DND-41 (cell line): Measurements from ENCODE around the gene LCN12.

ENCODE experiments used
- ATAC-seq: fragments of 200-7000 bp; cut with Tn5 transposase; 3 replicates; pipeline ENCODE4 v1.9.1; 2021; ENCODE audit warnings: low read depth; ENCODE audit not compliant: insufficient read depth
- DNase-seq: peaks from one replicate; pipeline ENCODE4 v3.0.0-alpha.2; 2020
- H2AFZ ChIP-seq: 2 replicates; pipeline ENCODE4 v1.6.0; 2012; ENCODE audit warnings: low read depth, low read length
- H3K27ac ChIP-seq: 2 replicates; pipeline ENCODE4 v1.5.1; 2012; ENCODE audit warnings: low read length, inconsistent platforms
- H3K27me3 ChIP-seq: fragments of 200-600 bp; sonication (generic); 2 replicates; pipeline ENCODE4 v1.6.0; 2012; ENCODE audit warnings: low read length, mild to moderate bottlenecking, inconsistent platforms; ENCODE audit not compliant: insufficient read depth, poor library complexity
- H3K36me3 ChIP-seq: 2 replicates; pipeline ENCODE4 v1.5.1; 2012; ENCODE audit warnings: low read length, inconsistent platforms; ENCODE audit not compliant: insufficient read depth
- H3K4me1 ChIP-seq: 2 replicates; pipeline ENCODE4 v1.5.1; 2012; ENCODE audit warnings: mild to moderate bottlenecking, low read length; ENCODE audit not compliant: insufficient read depth
- H3K4me2 ChIP-seq: 2 replicates; pipeline ENCODE4 v1.6.0; 2012; ENCODE audit warnings: mild to moderate bottlenecking, moderate library complexity, low read length, inconsistent platforms; ENCODE audit not compliant: insufficient read depth
- H3K4me3 ChIP-seq, 2 experiments: fragments of 200-600 bp in 1 of 2; shearing (Covaris generic) in 1 of 2; 2 replicates each; pipeline ENCODE4 v1.5.1; 2012 to 2016; ENCODE audit warnings: inconsistent platforms in 2 of 2, low read length in 2 of 2, mild to moderate bottlenecking in 2 of 2, low read depth in 1 of 2, moderate library complexity in 1 of 2
- H3K79me2 ChIP-seq: 2 replicates; pipeline ENCODE4 v1.6.0; 2012; ENCODE audit warnings: low read length, inconsistent platforms; ENCODE audit not compliant: insufficient read depth
- H3K9ac ChIP-seq: 2 replicates; pipeline ENCODE4 v1.6.0; 2012; ENCODE audit warnings: low read depth, mild to moderate bottlenecking, inconsistent platforms, low read length, moderate library complexity
- H3K9me3 ChIP-seq: 2 replicates; pipeline ENCODE4 v1.5.1; 2012; ENCODE audit warnings: low read length, moderate library complexity, mild to moderate bottlenecking, inconsistent platforms; ENCODE audit not compliant: insufficient read depth, severe bottlenecking
- H4K20me1 ChIP-seq: 2 replicates; pipeline ENCODE4 v1.6.0; 2012; ENCODE audit warnings: low read length; ENCODE audit not compliant: insufficient read depth
- EZH2 ChIP-seq: IDR thresholded peaks from 3 replicates; pipeline ENCODE4 v1.6.1; 2012; ENCODE audit warnings: borderline replicate concordance, low read depth, mild to moderate bottlenecking, moderate library complexity, low read length, inconsistent platforms; ENCODE audit not compliant: severe bottlenecking
- TF ChIP-seq, protein P1 (sequence below): IDR thresholded peaks from 2 replicates; pipeline ENCODE4 v1.5.1; 2012; ENCODE audit warnings: borderline replicate concordance, low read length, moderate library complexity, mild to moderate bottlenecking; ENCODE audit not compliant: poor library complexity, severe bottlenecking; ENCODE audit errors: extremely low read depth

The LCN12 gene

DNA sequence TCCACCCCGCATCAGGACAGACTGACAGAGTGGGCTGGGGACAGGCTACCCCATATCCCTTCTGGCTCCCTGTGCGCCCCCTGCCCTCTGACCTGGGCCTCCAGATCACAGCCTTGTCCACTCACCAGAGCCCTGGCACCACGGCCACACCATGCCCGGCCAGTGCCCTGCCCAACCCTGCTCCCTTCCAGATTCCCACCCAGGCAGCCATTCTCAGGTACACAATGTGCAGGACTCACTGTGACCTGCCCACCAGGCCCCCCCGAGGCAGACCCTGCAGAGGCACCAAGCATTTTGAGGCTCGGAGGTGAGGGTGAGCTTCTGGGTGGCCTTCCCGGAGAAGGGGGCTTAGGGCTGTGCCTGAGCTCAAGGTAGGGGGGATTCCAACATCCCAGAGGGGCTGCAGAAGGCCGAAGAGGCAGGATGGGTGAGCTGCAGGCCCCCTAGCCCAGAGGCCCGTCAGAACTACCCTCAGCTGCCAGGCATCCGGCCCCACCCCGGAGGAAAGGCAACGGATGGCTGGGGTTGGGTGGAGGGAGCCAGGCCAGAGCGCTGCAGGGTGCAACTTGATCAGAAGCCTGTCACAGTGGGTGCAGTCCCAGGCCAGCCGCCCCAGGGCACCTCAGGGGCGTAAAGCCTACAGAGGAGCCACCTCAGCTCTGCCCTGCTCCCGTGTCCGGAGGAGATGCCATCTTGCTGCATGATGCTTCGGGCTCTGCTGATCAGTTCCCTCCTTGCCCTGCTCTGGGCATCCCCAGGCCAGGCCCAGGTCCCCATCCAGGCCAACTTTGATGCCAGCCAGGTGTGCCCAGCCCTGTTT is 30.4 kb downstream of the LCN12 start, which contains the start of gene LCNL1:
TSS of gene LCNL1 (plus strand) at position 762 of the 820 bp plus-strand sequence. CDS start 594 bp downstream, outside the sequence.
- ATAC-seq, result no peak
- no peak for DNase-seq
- no peaks in the 10 kb centered on the region for H3K9me3 ChIP-seq
- H3K4me3 ChIP-seq, result no peak within 1 kb of the TSS
- H3K79me2 ChIP-seq, result no peaks in the 10 kb centered on the region
- H3K27ac ChIP-seq, result no peak within 1 kb of the TSS
- H3K36me3 ChIP-seq, result no peaks in the 10 kb centered on the region
- H3K4me2 ChIP-seq, result no peak within 1 kb of the TSS
- H3K9ac ChIP-seq, result no peak within 1 kb of the TSS
- no peaks in the 10 kb centered on the region for H3K27me3 ChIP-seq
- TF ChIP-seq EZH2, result no peak
- TF ChIP-seq, protein P1, sequence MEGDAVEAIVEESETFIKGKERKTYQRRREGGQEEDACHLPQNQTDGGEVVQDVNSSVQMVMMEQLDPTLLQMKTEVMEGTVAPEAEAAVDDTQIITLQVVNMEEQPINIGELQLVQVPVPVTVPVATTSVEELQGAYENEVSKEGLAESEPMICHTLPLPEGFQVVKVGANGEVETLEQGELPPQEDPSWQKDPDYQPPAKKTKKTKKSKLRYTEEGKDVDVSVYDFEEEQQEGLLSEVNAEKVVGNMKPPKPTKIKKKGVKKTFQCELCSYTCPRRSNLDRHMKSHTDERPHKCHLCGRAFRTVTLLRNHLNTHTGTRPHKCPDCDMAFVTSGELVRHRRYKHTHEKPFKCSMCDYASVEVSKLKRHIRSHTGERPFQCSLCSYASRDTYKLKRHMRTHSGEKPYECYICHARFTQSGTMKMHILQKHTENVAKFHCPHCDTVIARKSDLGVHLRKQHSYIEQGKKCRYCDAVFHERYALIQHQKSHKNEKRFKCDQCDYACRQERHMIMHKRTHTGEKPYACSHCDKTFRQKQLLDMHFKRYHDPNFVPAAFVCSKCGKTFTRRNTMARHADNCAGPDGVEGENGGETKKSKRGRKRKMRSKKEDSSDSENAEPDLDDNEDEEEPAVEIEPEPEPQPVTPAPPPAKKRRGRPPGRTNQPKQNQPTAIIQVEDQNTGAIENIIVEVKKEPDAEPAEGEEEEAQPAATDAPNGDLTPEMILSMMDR, result no peak
- H4K20me1 ChIP-seq, result no peaks in the 10 kb centered on the region
- no peak within 1 kb of the TSS for H2AFZ ChIP-seq
- no peaks in the 10 kb centered on the region for H3K4me1 ChIP-seq

DNA sequence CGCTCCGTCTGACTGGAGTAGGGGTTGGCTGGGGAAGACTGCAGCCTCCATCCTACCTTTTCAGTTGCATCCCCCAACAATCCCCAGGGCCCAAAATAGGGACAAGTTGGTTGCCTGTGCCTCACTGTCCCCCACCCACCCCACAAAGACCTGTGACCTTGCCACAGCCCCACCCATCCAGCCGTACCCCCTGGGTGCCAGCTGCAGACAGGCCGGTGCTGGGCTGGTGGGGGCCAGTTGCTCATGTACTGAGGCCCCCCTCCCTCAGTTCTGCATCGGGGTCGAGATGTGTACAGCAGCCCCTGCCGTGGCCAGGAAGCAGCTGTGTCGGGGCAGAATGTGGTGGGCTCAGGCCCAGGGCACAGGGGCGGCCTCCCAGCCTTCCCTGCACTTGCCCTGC is 31.1 kb downstream of the LCN12 start:
- no peak for DNase-seq
- no peak overlapping the region for H3K9ac ChIP-seq

DNA sequence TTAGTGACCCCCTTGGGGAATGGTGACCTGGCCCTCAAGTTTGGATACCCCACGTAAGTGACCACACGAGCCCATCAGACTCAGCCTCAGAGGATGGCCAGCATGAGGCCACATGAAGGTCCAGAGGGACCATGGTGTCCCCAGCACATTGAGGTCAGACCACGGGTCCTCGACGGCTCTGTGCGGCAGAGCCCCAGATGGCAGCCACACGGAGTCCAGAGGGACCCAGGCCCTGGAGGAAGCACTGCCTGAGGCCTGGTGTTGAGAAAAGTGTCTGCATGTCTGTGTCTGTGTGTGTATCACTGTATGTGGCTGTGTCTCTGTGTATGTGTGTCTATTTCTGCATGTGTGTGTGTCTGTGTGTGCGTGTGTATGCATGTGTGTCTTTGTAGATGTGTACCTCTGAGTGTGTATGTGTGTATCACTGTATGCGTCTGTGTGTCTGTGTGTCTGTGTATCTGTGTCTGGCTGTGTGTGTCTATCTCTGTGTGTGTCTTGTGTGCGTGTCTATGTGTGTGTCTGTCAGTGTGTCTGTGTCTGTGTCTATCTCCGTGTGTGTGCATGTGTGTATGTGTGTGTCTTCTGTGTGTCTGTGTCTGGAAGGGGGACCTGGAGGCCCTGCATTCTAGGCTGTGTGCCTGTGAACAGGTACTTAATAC is 31.7 kb downstream of the LCN12 start:
- TF ChIP-seq EZH2, result no peak
- TF ChIP-seq, protein P1, result no peak

More for the DNA sequence above, 31.1 kb downstream of the LCN12 start:
- no peaks in the 10 kb centered on the region for H3K36me3 ChIP-seq
- no peak overlapping the region for H3K4me3 ChIP-seq
- H3K4me1 ChIP-seq, result no peaks in the 10 kb centered on the region
- no peaks in the 10 kb centered on the region for H4K20me1 ChIP-seq
- no peaks in the 10 kb centered on the region for H3K79me2 ChIP-seq
- TF ChIP-seq, protein P1, result no peak
- TF ChIP-seq EZH2, result no peak
- H2AFZ ChIP-seq, result no peak overlapping the region
- no peaks in the 10 kb centered on the region for H3K27me3 ChIP-seq
- H3K27ac ChIP-seq, result no peak overlapping the region
- no peak for ATAC-seq
- no peak overlapping the region for H3K4me2 ChIP-seq
- H3K9me3 ChIP-seq, result no peaks in the 10 kb centered on the region

More for the DNA sequence above, 31.7 kb downstream of the LCN12 start:
- Histone ChIP-seq H4K20me1 (no peaks in the 10 kb centered on the region), H3K79me2 (no peaks in the 10 kb centered on the region), H3K4me2 (no peak overlapping the region), H3K4me3 (no peak overlapping the region), H3K36me3 (no peaks in the 10 kb centered on the region), H3K27ac (no peak overlapping the region), H3K9me3 (no peaks in the 10 kb centered on the region), H3K4me1 (no peaks in the 10 kb centered on the region), H3K9ac (no peak overlapping the region), H2AFZ (no peak overlapping the region), H3K27me3 (no peaks in the 10 kb centered on the region)
- no peak for DNase-seq
- no peak for ATAC-seq
